Smooth muscle cell of the brain vasculature (primary cell): Measurements from ENCODE around the gene MAP6.
"Not testable (repeated sequence)": the region's sequence is repeated elsewhere in the genome, so short reads cannot be mapped to it uniquely, and the experiment has no call there.

Experiments used
- DNase-seq: peaks from one replicate; pipeline ENCODE4 v3.0.0-alpha.2; 2012; ENCODE audit warnings: low read depth, low spot score

MAP6 gene

GRCh38 chr11:75592715-75593114 lies 76.1 kb downstream of the MAP6 start:
- no peak for DNase-seq

GRCh38 chr11:75591966-75592365 lies 76.9 kb downstream of the MAP6 start:
- DNase-seq: no peak

GRCh38 chr11:75591371-75591770 lies 77.5 kb downstream of the MAP6 start:
- DNase-seq: no peak

GRCh38 chr11:75589933-75590332 lies 78.9 kb downstream of the MAP6 start:
- DNase-seq: no peak

- DNase-seq: no peak
These were observed 79.8 kb downstream of the MAP6 start for GRCh38 chr11:75589051-75589450.

GRCh38 chr11:75588051-75588481 lies 80.8 kb downstream of the MAP6 start:
- no peak for DNase-seq

- DNase-seq: no peak
These were observed 82.4 kb downstream of the MAP6 start for GRCh38 chr11:75586395-75586794.

GRCh38 chr11:75585293-75585670 lies 83.6 kb downstream of the MAP6 start:
- no peak for DNase-seq

- not testable (repeated sequence) for DNase-seq
These were observed 84.1 kb downstream of the MAP6 start for GRCh38 chr11:75584659-75585292.

- DNase-seq: no peak
These were observed 84.8 kb downstream of the MAP6 start for GRCh38 chr11:75583718-75584658.

GRCh38 chr11:75582895-75583717 lies 85.7 kb downstream of the MAP6 start:
- DNase-seq: no peak

GRCh38 chr11:75582506-75582894 lies 86.3 kb downstream of the MAP6 start:
- no peak for DNase-seq

GRCh38 chr11:75579841-75580240 lies 89.0 kb downstream of the MAP6 start:
- DNase-seq: no peak

GRCh38 chr11:75578977-75579376 lies 89.9 kb downstream of the MAP6 start:
- DNase-seq: no peak

- DNase-seq: no peak
These were observed 91.6 kb downstream of the MAP6 start for GRCh38 chr11:75577207-75577606.

- no peak for DNase-seq
These were observed 92.3 kb downstream of the MAP6 start for GRCh38 chr11:75576499-75576918.

- no peak for DNase-seq
These were observed 92.8 kb downstream of the MAP6 start for GRCh38 chr11:75576017-75576416.

- DNase-seq: no peak
These were observed 93.9 kb downstream of the MAP6 start for GRCh38 chr11:75574698-75575602.

- DNase-seq: no peak
These were observed 96.1 kb downstream of the MAP6 start for GRCh38 chr11:75572744-75573143.

- no peak for DNase-seq
These were observed 97.2 kb downstream of the MAP6 start for GRCh38 chr11:75571625-75572024.

GRCh38 chr11:75570559-75571139 lies 98.2 kb downstream of the MAP6 start:
- DNase-seq: no peak
